ENCODE results near the gene CES3. TPM values are rescaled to one million over a fixed set of nuclear protein-coding genes. Genes with fewer than 3 reads are reported as not detected.
"Not testable (repeated sequence)": the region's sequence is repeated elsewhere in the genome, so short reads cannot be mapped to it uniquely, and the experiment has no call there.

The CES3 gene
- total and polyA plus RNA-seq, 11 donors: 0.08 to 1.7 (median 0.88) TPM

- Histone ChIP-seq H3K4me1 (peaks cover 0 to 6% (median 0%) of the 10 kb centered on the region in 12 donors), H3K36me3 (no peaks in the 10 kb centered on the region), H3K27me3 (no peaks in the 10 kb centered on the region), H3K27ac (no peak overlapping the region), H3K4me3 (no peak overlapping the region), H3K9me3 (no peaks in the 10 kb centered on the region)
- 76 to 92% (median 88%) methylated on average over 6 of the region's 6 CpGs for WGBS, 4 donors
- DNase-seq (no peak), ATAC-seq (no peak)
- intact Hi-C loops (cut with DNase I): loop anchor here in 3 of 10 donors (10.0 kb wide), 1 partner anchor 211 kb away; the partner anchor contains the start of gene MATCAP1 (in 3 of the 3)
- TF ChIP-seq POLR2A (IDR thresholded peaks at IDR 0.05): no peak
- TF ChIP-seq CTCF (IDR thresholded peaks at IDR 0.05): no peak
Measured at GRCh38 chr16:66973716-66974115, 12.7 kb downstream of the CES3 start.

GRCh38 chr16:66974156-66974931, 13.3 kb downstream of the CES3 start:
- H3K27me3 ChIP-seq: not testable (repeated sequence)
- 74 to 93% (median 90%) methylated on average over 4 to 32 of the region's 32 CpGs for WGBS, 4 donors

GRCh38 chr16:66974932-66975246, 13.8 kb downstream of the CES3 start:
- H3K4me1 ChIP-seq, ATAC-seq, H3K4me3 ChIP-seq, H3K27ac ChIP-seq, H3K36me3 ChIP-seq, H3K9me3 ChIP-seq, H3K27me3 ChIP-seq: not testable (repeated sequence)
- peak in 1 of 5 donors; percentile 28 for DNase-seq
- intact Hi-C loops (cut with DNase I): loop anchor here in 5 of 10 donors (5.0 to 10.0 kb wide), 3 partner anchors 127 to 210 kb away; partner anchors contain the start of genes MATCAP1 (in 3 of the 5) and PHAF1 (in 1 of the 5)
- 58 to 74% (median 64%) methylated on average over 8 to 11 of the region's 11 CpGs for WGBS, 4 donors

More at GRCh38 chr16:66974156-66974931, 13.3 kb downstream of the CES3 start:
- ATAC-seq, H3K4me3 ChIP-seq, DNase-seq, H3K9me3 ChIP-seq, H3K27ac ChIP-seq, H3K36me3 ChIP-seq, H3K4me1 ChIP-seq: not testable (repeated sequence)
- intact Hi-C loops (cut with DNase I): loop anchor here in 3 of 10 donors (10.0 kb wide), 1 partner anchor 210 kb away; the partner anchor contains the start of gene MATCAP1 (in 3 of the 3)

- 87 to 90% (median 88%) methylated on average over 14 of the region's 14 CpGs for WGBS, 4 donors
- H3K27me3 ChIP-seq: no peaks in the 10 kb centered on the region
- ATAC-seq (no peak), DNase-seq (peak in 1 of 5 donors; percentile 16)
- H3K36me3 ChIP-seq: no peaks in the 10 kb centered on the region
- intact Hi-C loops (cut with DNase I): loop anchor here in 5 of 10 donors (5.0 to 10.0 kb wide), 3 partner anchors 127 to 209 kb away; partner anchors contain the start of genes MATCAP1 (in 3 of the 5) and PHAF1 (in 1 of the 5)
- H3K9me3 ChIP-seq: no peaks in the 10 kb centered on the region
- H3K27ac ChIP-seq: no peak overlapping the region
- H3K4me3 ChIP-seq: no peak overlapping the region
- TF ChIP-seq CTCF (IDR thresholded peaks at IDR 0.05) (no peak), POLR2A (IDR thresholded peaks at IDR 0.05) (no peak)
- H3K4me1 ChIP-seq: peaks cover 0 to 9% (median 0%) of the 10 kb centered on the region in 12 donors
Measured at GRCh38 chr16:66975302-66975893, 14.3 kb downstream of the CES3 start.

- Histone ChIP-seq H3K4me1 (peaks cover 0 to 9% (median 0%) of the 10 kb centered on the region in 12 donors), H3K36me3 (no peaks in the 10 kb centered on the region), H3K27me3 (no peaks in the 10 kb centered on the region), H3K9me3 (no peaks in the 10 kb centered on the region), H3K4me3 (no peak overlapping the region), H3K27ac (no peak overlapping the region)
- DNase-seq (peak in 1 of 5 donors; percentile 29), ATAC-seq (no peak)
- TF ChIP-seq POLR2A (IDR thresholded peaks at IDR 0.05) (no peak), CTCF (IDR thresholded peaks at IDR 0.05) (no peak)
- intact Hi-C loops (cut with DNase I): loop anchor here (1.0 to 10.0 kb wide), 12 partner anchors 124 to 209 kb away; partner anchors contain the start of genes MATCAP1 (in 4 of the 10), B3GNT9 (in 1 of the 10) and PHAF1 (in 1 of the 10)
- 54 to 64% (median 61%) methylated on average over 13 of the region's 13 CpGs for WGBS, 4 donors
Measured at GRCh38 chr16:66976746-66977145, 15.7 kb downstream of the CES3 start.
